SJSA1 (cell line): ENCODE data around the gene FER1L5. TPM values are rescaled to one million over a fixed set of nuclear protein-coding genes. Genes with fewer than 3 reads are reported as not detected.
A peak's percentile ranks its signal among the peaks of the same experiment; 100 is the strongest.

ENCODE experiments used
- DNase-seq, 2 experiments: peaks; one replicate each; pipeline ENCODE4 v3.0.0-alpha.2; 2015 to 2020; ENCODE audit warnings: low spot score in 2 of 2, low read depth in 1 of 2
- H3K27ac ChIP-seq: fragments of 250-450 bp; sonication (Bioruptor Pico); 2 replicates; pipeline ENCODE4 v1.5.1; 2020; ENCODE audit warnings: mild to moderate bottlenecking, moderate library complexity
- H3K27me3 ChIP-seq: fragments of 250-450 bp; sonication (Bioruptor Pico); replicated peaks from 2 replicates; pipeline ENCODE4 v1.5.1; 2020; ENCODE audit warnings: mild to moderate bottlenecking, moderate library complexity
- H3K36me3 ChIP-seq: fragments of 250-450 bp; sonication (Bioruptor Pico); 2 replicates; pipeline ENCODE4 v1.5.1; 2020; ENCODE audit warnings: mild to moderate bottlenecking
- H3K4me1 ChIP-seq: fragments of 250-450 bp; sonication (Bioruptor Pico); replicated peaks from 2 replicates; pipeline ENCODE4 v1.6.1; 2021; ENCODE audit warnings: mild to moderate bottlenecking
- H3K4me3 ChIP-seq: fragments of 250-450 bp; sonication (Bioruptor Pico); 2 replicates; pipeline ENCODE4 v1.5.1; 2020; ENCODE audit warnings: mild to moderate bottlenecking
- H3K9me3 ChIP-seq: fragments of 250-450 bp; sonication (Bioruptor Pico); replicated peaks from 2 replicates; pipeline ENCODE4 v1.5.1; 2020; ENCODE audit warnings: mild to moderate bottlenecking
- total RNA-seq: library from RNA; depleted of rRNA; stranded (reverse); fragments of >200 nt; shearing (Covaris generic); gene quantifications from 2 replicates; pipeline ENCODE4 v1.2.3, GENCODE V29; 2014

FER1L5 gene
- total RNA-seq, 1 experiment from 2014 or later = not detected

DNA sequence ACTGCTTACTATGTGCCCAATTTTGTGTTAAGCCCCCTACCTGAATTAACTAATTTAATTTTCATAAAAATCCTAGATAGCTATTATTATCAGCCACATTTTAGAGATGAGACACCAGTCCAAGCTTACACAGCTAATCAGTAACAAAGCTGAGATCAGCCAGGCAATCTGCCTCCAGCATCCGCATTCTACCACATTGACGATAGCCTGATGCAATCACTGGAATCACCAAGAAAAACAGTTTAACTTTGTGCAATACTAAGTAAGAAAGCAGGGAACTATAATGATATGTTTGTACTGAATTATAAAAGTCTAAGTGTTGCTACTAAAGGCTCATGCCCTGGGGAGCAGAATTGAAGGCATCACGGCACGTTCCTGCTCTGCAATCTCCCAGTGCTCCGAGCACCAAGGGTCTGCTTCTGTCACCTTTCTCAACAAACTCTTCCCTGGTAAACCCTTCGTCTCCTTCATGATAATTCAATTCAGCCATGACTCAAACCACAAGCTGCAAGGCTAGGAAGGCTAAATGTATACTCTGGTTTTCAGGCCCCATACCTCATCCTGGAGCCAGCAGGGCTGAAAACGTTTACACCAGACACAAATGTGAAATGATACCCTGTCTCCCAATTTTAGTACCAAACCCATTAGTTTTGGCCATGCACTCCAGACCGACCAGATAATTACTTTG lies 23.8 kb upstream of the FER1L5 start:
- Histone ChIP-seq H3K4me1 (peaks cover 14% of the 10 kb centered on the region), H3K27me3 (no peaks in the 10 kb centered on the region), H3K36me3 (peaks cover 55% of the 10 kb centered on the region), H3K27ac (no peak overlapping the region), H3K4me3 (no peak overlapping the region), H3K9me3 (no peaks in the 10 kb centered on the region)
- DNase-seq = no peak

- Histone ChIP-seq H3K9me3 (no peaks in the 10 kb centered on the region), H3K27ac (no peak overlapping the region), H3K4me1 (peaks cover 41% of the 10 kb centered on the region), H3K27me3 (no peaks in the 10 kb centered on the region), H3K36me3 (peaks cover 47% of the 10 kb centered on the region), H3K4me3 (no peak overlapping the region)
- DNase-seq = no peak
These were observed 20.0 kb upstream of the FER1L5 start for GRCh38 chr2:96622544-96622943.

DNA sequence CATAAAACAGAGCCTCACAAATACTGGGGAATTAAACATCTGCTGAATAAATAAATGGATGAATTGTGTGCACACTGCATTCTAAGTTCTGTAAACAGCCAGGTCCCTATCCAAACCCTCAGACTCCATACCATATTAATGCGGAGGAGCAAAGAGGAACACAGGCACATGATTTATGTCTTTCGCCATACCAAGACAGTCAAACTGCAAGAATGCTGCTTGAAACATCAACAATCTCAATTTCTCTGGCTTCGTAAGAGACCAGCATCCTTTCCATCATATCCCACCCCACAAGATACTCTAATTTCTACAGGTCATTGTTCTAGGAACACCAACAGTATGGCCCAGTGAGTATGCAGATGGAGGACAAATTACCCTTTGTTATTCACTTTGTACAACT lies 19.4 kb upstream of the FER1L5 start:
- Histone ChIP-seq H3K4me3 (no peak overlapping the region), H3K27me3 (no peaks in the 10 kb centered on the region), H3K4me1 (peaks cover 41% of the 10 kb centered on the region), H3K27ac (peak overlapping the region; percentile 3; the same call in 1 of the 2 replicates), H3K9me3 (no peaks in the 10 kb centered on the region), H3K36me3 (peaks cover 52% of the 10 kb centered on the region)
- DNase-seq = no peak

DNA sequence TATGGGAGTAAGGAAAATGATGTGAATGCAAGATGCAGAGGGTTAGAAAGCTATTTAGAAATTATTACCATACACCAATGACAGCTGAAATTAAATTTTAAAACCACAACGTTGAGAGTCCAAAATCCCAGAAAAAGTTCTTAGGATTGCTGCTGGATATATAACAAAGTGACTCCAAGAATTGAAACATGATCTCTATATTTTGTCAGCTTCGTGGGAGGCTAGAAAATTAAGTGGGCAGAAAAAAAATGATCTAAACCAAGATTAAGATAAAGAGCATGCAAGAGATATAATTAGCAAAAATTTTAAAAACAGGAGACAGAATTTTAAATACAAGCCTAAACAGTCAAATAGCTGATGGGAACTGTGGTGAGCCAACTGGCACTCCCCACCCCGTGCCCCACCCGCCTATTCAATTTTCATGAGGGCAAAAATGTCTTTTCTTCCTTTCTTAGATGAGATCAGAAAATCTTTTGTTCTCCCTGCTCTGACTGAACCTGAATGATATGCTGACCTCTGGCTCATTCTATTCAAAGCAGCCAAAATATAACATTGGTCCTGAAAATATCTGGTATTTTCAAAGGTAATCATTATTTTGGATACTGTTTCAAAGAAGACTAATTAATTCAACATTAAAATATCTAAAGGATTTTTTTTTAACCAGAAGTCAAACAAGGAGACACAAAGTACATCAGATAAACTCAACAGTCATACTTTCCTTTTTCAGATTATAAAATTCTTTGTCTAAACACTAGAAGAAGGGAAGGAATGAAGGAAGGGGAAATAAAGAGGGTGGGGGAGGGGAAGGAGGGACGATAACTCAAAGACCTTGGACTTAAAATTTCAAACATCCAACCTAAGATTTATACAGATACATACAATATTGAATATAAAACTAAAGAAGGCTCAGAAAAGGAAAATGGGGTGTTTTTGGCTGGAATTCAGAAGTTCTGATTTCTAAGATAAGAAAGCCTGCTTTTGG lies 16.7 kb upstream of the FER1L5 start:
- peaks cover 41% of the 10 kb centered on the region for H3K4me1 ChIP-seq

GRCh38 chr2:96626553-96626942 lies 16.0 kb upstream of the FER1L5 start:
- DNase-seq = no peak
- Histone ChIP-seq H3K36me3 (peaks cover 60% of the 10 kb centered on the region), H3K27ac (peak overlapping the region; percentile 86), H3K27me3 (no peaks in the 10 kb centered on the region), H3K4me3 (no peak overlapping the region), H3K9me3 (no peaks in the 10 kb centered on the region), H3K4me1 (peaks cover 41% of the 10 kb centered on the region)

More for the DNA sequence above, 16.7 kb upstream of the FER1L5 start:
- Histone ChIP-seq H3K27me3 (no peaks in the 10 kb centered on the region), H3K9me3 (no peaks in the 10 kb centered on the region), H3K4me3 (no peak overlapping the region), H3K27ac (peak overlapping the region; percentile 86), H3K36me3 (peaks cover 53% of the 10 kb centered on the region)
- DNase-seq = peak; percentile 64 to 78

- Histone ChIP-seq H3K9me3 (no peaks in the 10 kb centered on the region), H3K4me1 (peaks cover 32% of the 10 kb centered on the region), H3K27ac (no peak overlapping the region), H3K4me3 (no peak overlapping the region), H3K27me3 (no peaks in the 10 kb centered on the region), H3K36me3 (peaks cover 83% of the 10 kb centered on the region)
- DNase-seq = peak; percentile 60 to 77
These were observed 10.6 kb upstream of the FER1L5 start for GRCh38 chr2:96631804-96632435.

GRCh38 chr2:96633641-96634040 lies 8.9 kb upstream of the FER1L5 start:
- no peak overlapping the region for H3K4me3 ChIP-seq
- H3K27me3 ChIP-seq = no peaks in the 10 kb centered on the region
- H3K27ac ChIP-seq = no peak overlapping the region
- H3K36me3 ChIP-seq = peaks cover 71% of the 10 kb centered on the region
- peaks cover 41% of the 10 kb centered on the region for H3K4me1 ChIP-seq
- no peaks in the 10 kb centered on the region for H3K9me3 ChIP-seq
- DNase-seq = no peak

- Histone ChIP-seq H3K27me3 (no peaks in the 10 kb centered on the region), H3K36me3 (peaks cover 41% of the 10 kb centered on the region), H3K4me3 (peak overlapping the region; percentile 59), H3K9me3 (no peaks in the 10 kb centered on the region), H3K4me1 (peaks cover 43% of the 10 kb centered on the region), H3K27ac (peak overlapping the region; percentile 91)
- DNase-seq = peak in 1 of 2 experiments; percentile 34
These were observed 5.9 kb upstream of the FER1L5 start for GRCh38 chr2:96636551-96637171.

DNA sequence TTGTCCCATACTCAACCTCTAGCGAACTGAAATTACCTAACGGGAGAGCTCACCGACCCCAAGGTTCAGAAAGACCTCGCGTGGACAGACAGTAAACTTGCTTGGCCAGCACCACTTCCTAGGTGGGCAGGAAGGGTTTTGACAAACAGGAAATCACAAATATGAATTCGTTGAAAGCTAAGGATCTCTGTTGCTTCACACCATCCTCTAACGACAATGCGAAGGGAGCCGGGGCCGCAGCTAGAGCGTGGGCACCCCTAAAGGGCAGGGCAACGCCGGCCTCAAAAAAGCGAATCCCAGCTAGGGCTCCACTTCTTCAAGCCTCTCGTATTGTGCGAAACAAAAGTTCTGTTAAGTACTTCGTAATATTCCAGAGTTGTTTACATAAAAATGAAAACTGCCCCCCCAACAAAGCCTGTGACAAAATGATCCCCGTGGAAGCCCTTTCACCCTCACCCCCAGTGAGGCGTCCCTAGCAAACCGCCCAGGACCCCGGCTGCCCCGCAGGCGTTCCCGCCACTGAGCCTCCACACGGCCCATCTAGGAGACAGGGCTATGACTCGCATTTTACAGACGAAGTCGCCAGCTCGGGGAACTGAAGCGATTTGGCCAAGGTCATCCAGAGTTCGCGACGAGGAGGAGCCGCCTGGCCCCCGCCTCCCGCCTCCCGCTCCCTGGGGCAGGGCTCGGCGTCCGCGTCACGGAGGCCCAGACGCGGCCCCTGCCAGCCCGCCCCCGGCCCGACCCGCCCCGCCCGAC lies 5.0 kb upstream of the FER1L5 start:
- H3K4me3 ChIP-seq = peak overlapping the region; percentile 59
- no peaks in the 10 kb centered on the region for H3K27me3 ChIP-seq
- no peaks in the 10 kb centered on the region for H3K9me3 ChIP-seq
- H3K27ac ChIP-seq = peak overlapping the region; percentile 91
- DNase-seq = peak; percentile 85 to 93
- H3K36me3 ChIP-seq = peaks cover 37% of the 10 kb centered on the region
- peaks cover 37% of the 10 kb centered on the region for H3K4me1 ChIP-seq

- Histone ChIP-seq H3K4me1 (peaks cover 34% of the 10 kb centered on the region), H3K9me3 (no peaks in the 10 kb centered on the region), H3K27ac (peak within 1 kb of the TSS; percentile 91), H3K27me3 (no peaks in the 10 kb centered on the region), H3K4me3 (peak within 1 kb of the TSS; percentile 59), H3K36me3 (peaks cover 29% of the 10 kb centered on the region)
- peak; percentile 89 to 98 for DNase-seq
These were observed 4.1 kb upstream of the FER1L5 start, which contains the start of gene KANSL3 for GRCh38 chr2:96638144-96639121. Gene KANSL3 (minus strand): TSS chr2:96638312. CDS start chr2:96637135, 1,177 bp downstream.

- Histone ChIP-seq H3K27me3 (no peaks in the 10 kb centered on the region), H3K9me3 (no peaks in the 10 kb centered on the region), H3K27ac (no peak overlapping the region), H3K4me3 (no peak overlapping the region), H3K4me1 (no peaks in the 10 kb centered on the region), H3K36me3 (no peaks in the 10 kb centered on the region)
- no peak for DNase-seq
These were observed 5.1 kb downstream of the FER1L5 start for GRCh38 chr2:96647681-96648080.
